Astrocyte (in vitro differentiated cells and primary cell): Measurements from ENCODE around the gene DRICH1.

Source experiments
- EZH2 ChIP-seq: IDR thresholded peaks from 2 replicates; pipeline ENCODE4 v1.6.1; 2012; ENCODE audit warnings: mild to moderate bottlenecking, low read length, inconsistent platforms; ENCODE audit not compliant: insufficient read depth
- TF ChIP-seq, protein P1 (sequence below): IDR thresholded peaks from 2 replicates; pipeline ENCODE4 v1.5.1; 2011; ENCODE audit warnings: low read depth, mild to moderate bottlenecking, inconsistent platforms, low read length, moderate library complexity; ENCODE audit not compliant: insufficient read depth

DNA sequence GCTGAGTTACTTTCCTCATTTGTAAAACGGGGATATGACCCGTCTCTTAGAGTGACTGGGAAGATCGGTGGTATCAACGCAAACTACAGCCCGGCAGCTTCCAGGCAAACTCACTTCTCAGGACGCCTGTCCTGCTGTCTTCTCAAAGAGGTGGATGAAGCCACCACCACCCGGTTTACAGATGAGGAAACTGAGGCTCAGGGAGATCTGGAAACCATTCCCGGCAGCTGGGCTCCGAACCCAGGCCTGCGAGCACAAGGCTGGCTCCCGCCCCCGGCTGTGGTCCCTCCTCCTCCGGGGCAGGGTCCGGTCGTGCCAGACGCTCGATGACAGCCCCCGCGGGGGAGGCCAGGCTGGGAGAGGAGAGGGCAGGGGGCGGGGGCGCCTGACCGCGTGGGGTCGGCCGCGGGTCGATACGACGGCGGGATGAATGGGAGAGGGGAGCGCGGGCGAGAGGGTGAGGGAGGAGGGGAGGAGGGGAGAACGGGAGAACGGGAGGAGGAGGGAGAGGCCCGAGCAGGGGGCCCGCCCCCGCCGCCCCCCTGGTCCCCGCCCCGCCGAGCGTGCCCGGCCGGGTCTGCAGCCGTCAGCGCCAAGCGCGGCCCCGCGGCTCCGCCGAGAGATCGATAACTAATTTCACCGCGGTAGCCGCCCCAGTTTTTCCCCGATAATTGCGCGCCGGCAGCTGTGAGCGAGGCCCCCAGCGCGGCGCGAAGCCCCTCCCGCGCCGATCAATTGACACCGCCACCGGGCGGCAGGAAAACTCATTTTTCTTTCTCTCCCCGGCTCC, 66.0 kb downstream of the DRICH1 start:
- peak; percentile 90 for TF ChIP-seq EZH2
- TF ChIP-seq, protein P1, sequence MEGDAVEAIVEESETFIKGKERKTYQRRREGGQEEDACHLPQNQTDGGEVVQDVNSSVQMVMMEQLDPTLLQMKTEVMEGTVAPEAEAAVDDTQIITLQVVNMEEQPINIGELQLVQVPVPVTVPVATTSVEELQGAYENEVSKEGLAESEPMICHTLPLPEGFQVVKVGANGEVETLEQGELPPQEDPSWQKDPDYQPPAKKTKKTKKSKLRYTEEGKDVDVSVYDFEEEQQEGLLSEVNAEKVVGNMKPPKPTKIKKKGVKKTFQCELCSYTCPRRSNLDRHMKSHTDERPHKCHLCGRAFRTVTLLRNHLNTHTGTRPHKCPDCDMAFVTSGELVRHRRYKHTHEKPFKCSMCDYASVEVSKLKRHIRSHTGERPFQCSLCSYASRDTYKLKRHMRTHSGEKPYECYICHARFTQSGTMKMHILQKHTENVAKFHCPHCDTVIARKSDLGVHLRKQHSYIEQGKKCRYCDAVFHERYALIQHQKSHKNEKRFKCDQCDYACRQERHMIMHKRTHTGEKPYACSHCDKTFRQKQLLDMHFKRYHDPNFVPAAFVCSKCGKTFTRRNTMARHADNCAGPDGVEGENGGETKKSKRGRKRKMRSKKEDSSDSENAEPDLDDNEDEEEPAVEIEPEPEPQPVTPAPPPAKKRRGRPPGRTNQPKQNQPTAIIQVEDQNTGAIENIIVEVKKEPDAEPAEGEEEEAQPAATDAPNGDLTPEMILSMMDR: no peak
